Measurements from ENCODE around the gene RAB11FIP4.

GRCh38 chr17:31512104-31512740 lies 120.7 kb downstream of the RAB11FIP4 start:
- no peak for TF ChIP-seq CTCF (CRISPR knock-in tag; IDR thresholded peaks at IDR 0.05)
- no peak for TF ChIP-seq YY1 (IDR thresholded peaks at IDR 0.05; ENCODE audit: insufficient read depth, insufficient replicate concordance, low read depth, low read length)
- TF ChIP-seq SP4 (CRISPR knock-in tag; IDR thresholded peaks at IDR 0.05), result no peak
- no peak for TF ChIP-seq ATF4 (CRISPR knock-in tag; IDR thresholded peaks at IDR 0.05)

Data from HepG2 (cell line).